K562 (cell line): ENCODE results near the gene ST6GALNAC6. TPM values are rescaled to one million over a fixed set of nuclear protein-coding genes. Genes with fewer than 3 reads are reported as not detected.

Experiments
- ARHGAP35 ChIP-seq: fragments of 450-650 bp; IDR thresholded peaks from 2 replicates; pipeline ENCODE4 v1.6.1; 2018; ENCODE audit not compliant: partially characterized antibody
- CBFA2T2 ChIP-seq: fragments of 450-650 bp; conservative IDR thresholded peaks from 2 replicates; pipeline ENCODE4 v1.6.1; 2017; ENCODE audit warnings: mild to moderate bottlenecking
- E2F1 ChIP-seq: sonication (generic); formaldehyde crosslinking; IDR thresholded peaks from 2 replicates; pipeline ENCODE4 v1.8.1; 2023; ENCODE audit warnings: mild to moderate bottlenecking, missing genetic modification reagents, moderate library complexity
- HMG20B ChIP-seq: fragments of 250-450 bp; sonication (Bioruptor Pico); IDR thresholded peaks from 2 replicates; pipeline ENCODE4 v1.5.0; 2021; ENCODE audit warnings: mild to moderate bottlenecking
- LARP7 ChIP-seq: fragments of 450-650 bp; IDR thresholded peaks from 2 replicates; pipeline ENCODE4 v1.6.1; 2016
- MEF2A ChIP-seq: IDR thresholded peaks from 2 replicates; pipeline ENCODE4 v1.6.1; 2011; ENCODE audit warnings: low read depth, mild to moderate bottlenecking, low read length, moderate library complexity; ENCODE audit not compliant: control insufficient read depth
- MIER1 ChIP-seq: fragments of 450-650 bp; IDR thresholded peaks from 2 replicates; pipeline ENCODE4 v1.6.1; 2016; ENCODE audit warnings: antibody characterized with exemption, mild to moderate bottlenecking, low read depth
- NCOA1 ChIP-seq: fragments of 450-650 bp; IDR thresholded peaks from 2 replicates; pipeline ENCODE4 v1.6.1; 2016; ENCODE audit warnings: low read depth
- NR1H2 ChIP-seq: sonication (generic); formaldehyde crosslinking; IDR thresholded peaks from 2 replicates; pipeline ENCODE4 v1.4.0; 2020; ENCODE audit warnings: mild to moderate bottlenecking, missing genetic modification reagents
- PTBP1 ChIP-seq: fragments of 200-400 bp; formaldehyde crosslinking; IDR thresholded peaks from 2 replicates; pipeline ENCODE4 v1.6.1; 2017; ENCODE audit warnings: low read depth, low read length
- RAD51 ChIP-seq: fragments of 450-650 bp; IDR thresholded peaks from 2 replicates; pipeline ENCODE4 v1.7.1; 2016; ENCODE audit warnings: low read depth, mild to moderate bottlenecking, borderline replicate concordance
- TOE1 ChIP-seq, 2 experiments: fragments of 450-650 bp in 1 of 2; sonication (generic) in 1 of 2; formaldehyde crosslinking in 1 of 2; IDR thresholded peaks; 2 replicates each; pipeline versions ENCODE4 v1.7.1 to v1.8.0; 2016 to 2022; ENCODE audit warnings: borderline replicate concordance in 2 of 2, mild to moderate bottlenecking in 2 of 2, antibody characterized with exemption in 1 of 2, inconsistent platforms in 1 of 2, low read depth in 1 of 2, missing genetic modification reagents in 1 of 2, moderate library complexity in 1 of 2
- ZNF668 ChIP-seq: fragments of 250-450 bp; sonication (Bioruptor Pico); IDR thresholded peaks from 2 replicates; pipeline ENCODE4 v1.8.0; 2022; ENCODE audit warnings: mild to moderate bottlenecking, inconsistent platforms
- polyA plus RNA-seq, 8 experiments: library from polyadenylated mRNA; depleted of rRNA in 4 of 8; stranded (reverse) in 5 of 8; unstranded in 3 of 8; fragments of >200 nt; fragmentation: Nextera tagmentation in 2 of 8; fragmentation: Illumina TruSeq in 1 of 8; extraction: Ambion mirVana in 2 of 8; extraction: Trizol in 1 of 8; gene quantifications; 2 replicates each; pipeline versions ENCODE4 v1.2.1 to v1.2.3, GENCODE V29; 2011 to 2014; ENCODE audit warnings: inconsistent platforms in 1 of 8, missing spikeins in 1 of 8
- total RNA-seq, 7 experiments: library from RNA; depleted of rRNA in 6 of 7; stranded (reverse); fragments of >200 nt in 6 of 7; fragmentation: Illumina TruSeq in 2 of 7; extraction: Trizol in 2 of 7; gene quantifications; 2 replicates each; pipeline versions ENCODE4 v1.2.1 to v1.2.3, GENCODE V29; 2011 to 2021; ENCODE audit warnings: low replicate concordance in 1 of 7
- TF ChIP-seq, protein P1 (sequence below): fragments of 450-650 bp; formaldehyde crosslinking; IDR thresholded peaks from 2 replicates; pipeline ENCODE4 v1.4.0; 2020; ENCODE audit warnings: mild to moderate bottlenecking, mixed read lengths

The ST6GALNAC6 gene
- total and polyA plus RNA-seq, 9 of the 15 experiments (the other 6 are each of a cell fraction or from before 2014, with no cell fraction given), result 0.13 to 23.0 (median 14.5) TPM

DNA sequence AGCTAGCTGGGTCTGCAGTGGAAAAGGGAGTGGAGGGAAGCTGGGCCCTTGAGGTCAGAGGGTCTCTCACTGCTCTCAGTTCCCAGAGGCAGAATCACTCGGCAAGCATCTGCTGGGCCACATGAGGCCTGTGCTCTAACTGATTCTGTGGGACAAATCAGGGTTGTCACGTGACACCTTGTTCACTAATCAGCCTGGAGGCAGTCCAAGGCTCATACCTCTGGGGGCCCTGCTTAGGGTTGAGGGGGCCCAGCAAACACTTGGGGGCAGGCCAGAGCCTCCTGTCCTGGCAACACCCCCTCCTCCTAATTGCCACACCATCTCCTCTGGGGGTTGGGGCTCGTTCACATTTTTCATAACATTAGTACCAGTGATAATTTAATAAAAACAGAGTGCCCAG, 47.3 kb upstream of the ST6GALNAC6 start (continued):
- TF ChIP-seq TOE1 (IDR thresholded peaks at IDR 0.05; ENCODE audit: borderline replicate concordance) (peak; percentile 88), TOE1 (CRISPR knock-in tag; IDR thresholded peaks at IDR 0.05; ENCODE audit: borderline replicate concordance, low read depth) (no peak), RAD51 (peak; percentile 89), CBFA2T2 (peak; percentile 56), MEF2A (no peak), NR1H2 (no peak), E2F1 (CRISPR knock-in tag) (no peak), ZNF668 (no peak), ARHGAP35 (no peak), PTBP1 (no peak), MIER1 (no peak), LARP7 (no peak), NCOA1 (no peak), HMG20B (CRISPR knock-in tag) (no peak)
- TF ChIP-seq, protein P1, sequence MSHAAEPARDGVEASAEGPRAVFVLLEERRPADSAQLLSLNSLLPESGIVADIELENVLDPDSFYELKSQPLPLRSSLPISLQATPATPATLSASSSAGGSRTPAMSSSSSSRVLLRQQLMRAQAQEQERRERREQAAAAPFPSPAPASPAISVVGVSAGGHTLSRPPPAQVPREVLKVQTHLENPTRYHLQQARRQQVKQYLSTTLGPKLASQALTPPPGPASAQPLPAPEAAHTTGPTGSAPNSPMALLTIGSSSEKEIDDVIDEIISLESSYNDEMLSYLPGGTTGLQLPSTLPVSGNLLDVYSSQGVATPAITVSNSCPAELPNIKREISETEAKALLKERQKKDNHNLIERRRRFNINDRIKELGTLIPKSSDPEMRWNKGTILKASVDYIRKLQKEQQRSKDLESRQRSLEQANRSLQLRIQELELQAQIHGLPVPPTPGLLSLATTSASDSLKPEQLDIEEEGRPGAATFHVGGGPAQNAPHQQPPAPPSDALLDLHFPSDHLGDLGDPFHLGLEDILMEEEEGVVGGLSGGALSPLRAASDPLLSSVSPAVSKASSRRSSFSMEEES (CRISPR knock-in tag), result peak; percentile 91
